Memory B cell (primary cell): Measurements from ENCODE around the gene CCDC91.
"Not testable (repeated sequence)": the region's sequence is repeated elsewhere in the genome, so short reads cannot be mapped to it uniquely, and the experiment has no call there.

Source experiments
- ATAC-seq: fragments of 150-1000 bp; cut with Tn5 transposase; 2 replicates; pipeline ENCODE4 v1.10.0; 2021; ENCODE audit warnings: low read depth, mild to moderate bottlenecking, moderate library complexity
- DNase-seq, 2 donors: peaks; one replicate each; pipeline ENCODE4 v3.0.0; 2022; ENCODE audit warnings: low spot score in 2 of 2
- H3K27ac Mint-ChIP-seq: one replicate; pipeline ENCODE4 v1.8.0; 2022; ENCODE audit warnings: mild to moderate bottlenecking, moderate library complexity, mixed read lengths
- H3K27me3 Mint-ChIP-seq: one replicate; pipeline ENCODE4 v1.8.0; 2022; ENCODE audit warnings: mixed read lengths
- H3K36me3 Mint-ChIP-seq: one replicate; pipeline ENCODE4 v1.8.0; 2022; ENCODE audit warnings: mild to moderate bottlenecking, mixed read lengths
- H3K4me1 Mint-ChIP-seq: one replicate; pipeline ENCODE4 v1.8.0; 2022; ENCODE audit warnings: mixed read lengths
- H3K4me3 Mint-ChIP-seq: one replicate; pipeline ENCODE4 v1.8.0; 2022; ENCODE audit warnings: mild to moderate bottlenecking, moderate library complexity, mixed read lengths
- H3K9me3 Mint-ChIP-seq: one replicate; pipeline ENCODE4 v1.8.0; 2022; ENCODE audit warnings: mixed read lengths

The CCDC91 gene

DNA sequence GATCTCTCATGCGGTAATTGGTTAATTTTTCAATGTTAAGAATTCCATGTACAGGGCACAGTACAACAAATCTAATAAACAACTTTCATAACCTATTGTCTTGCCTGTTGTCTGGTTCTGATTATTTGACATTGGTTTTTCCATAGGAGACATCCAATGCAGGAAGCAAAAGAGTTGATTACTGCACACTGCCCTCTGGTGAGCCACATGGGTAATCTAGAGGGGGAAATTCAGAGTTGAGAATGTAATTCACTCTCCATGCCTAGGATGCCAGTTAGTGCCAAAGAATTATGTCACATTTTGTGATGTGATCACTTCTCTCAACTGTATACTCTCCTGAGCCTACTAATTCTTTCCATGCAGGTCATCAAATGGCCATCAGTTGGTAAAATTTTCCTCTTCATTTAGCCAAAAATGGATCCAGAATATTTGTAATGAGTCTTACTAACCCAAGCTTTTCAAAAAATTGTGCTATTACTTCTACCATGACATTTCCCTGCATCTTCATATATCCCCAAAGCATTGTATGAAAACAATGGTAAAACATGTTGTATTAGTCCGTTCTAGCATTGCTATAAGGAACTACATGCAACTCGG is 17.7 kb upstream of the CCDC91 start:
- DNase-seq: no peak
- H3K9me3 Mint-ChIP-seq: peaks cover 4% of the 10 kb centered on the region
- no peak overlapping the region for H3K27ac Mint-ChIP-seq
- peaks cover 3% of the 10 kb centered on the region for H3K27me3 Mint-ChIP-seq
- peaks cover 5% of the 10 kb centered on the region for H3K36me3 Mint-ChIP-seq
- H3K4me3 Mint-ChIP-seq: no peak overlapping the region
- H3K4me1 Mint-ChIP-seq: no peaks in the 10 kb centered on the region
- ATAC-seq: no peak

DNA sequence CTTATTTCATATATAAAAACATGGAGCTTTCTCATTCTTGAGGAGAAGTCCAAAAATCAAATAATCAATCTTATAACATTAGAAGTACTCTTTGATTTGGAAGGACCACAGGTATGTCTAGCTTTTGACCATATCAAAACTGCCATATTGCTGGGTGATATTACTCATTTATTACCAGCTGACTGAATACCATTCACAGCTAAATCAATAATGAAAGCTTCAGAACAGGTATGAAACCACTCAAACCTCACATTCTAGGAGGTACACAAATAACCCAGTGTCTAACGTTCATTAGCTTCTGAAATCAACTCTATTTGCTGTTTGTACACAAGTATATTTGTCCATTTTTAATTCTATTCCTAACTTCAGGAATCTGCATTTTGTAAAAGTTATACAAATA is 16.8 kb upstream of the CCDC91 start:
- no peak overlapping the region for H3K4me3 Mint-ChIP-seq
- peaks cover 5% of the 10 kb centered on the region for H3K36me3 Mint-ChIP-seq
- no peak for ATAC-seq
- DNase-seq: no peak
- no peaks in the 10 kb centered on the region for H3K4me1 Mint-ChIP-seq
- no peak overlapping the region for H3K27ac Mint-ChIP-seq
- H3K27me3 Mint-ChIP-seq: peaks cover 3% of the 10 kb centered on the region
- H3K9me3 Mint-ChIP-seq: peaks cover 4% of the 10 kb centered on the region

DNA sequence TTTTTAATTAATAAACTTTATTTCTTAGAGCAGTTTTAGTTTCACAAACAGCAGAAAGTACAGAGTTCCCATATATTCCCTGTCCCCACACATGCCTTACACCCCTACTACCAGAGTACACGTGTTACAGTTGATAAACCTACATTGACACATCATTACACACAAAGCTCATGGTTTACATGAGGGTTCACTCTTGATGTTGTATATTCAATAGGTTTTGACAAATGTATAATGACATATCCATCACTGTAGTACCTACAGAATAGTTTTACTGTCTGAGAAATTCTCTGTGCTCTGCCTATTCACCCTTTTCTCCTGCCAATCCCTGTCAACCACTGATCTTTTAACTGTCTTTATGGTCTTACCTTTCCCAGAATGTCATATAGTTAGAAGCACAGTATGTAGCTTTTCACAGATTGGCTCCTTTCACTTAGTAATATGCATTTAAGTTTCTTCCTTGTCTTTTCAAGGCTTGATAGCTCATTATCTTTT is 15.1 kb upstream of the CCDC91 start:
- H3K4me1 Mint-ChIP-seq: no peaks in the 10 kb centered on the region
- DNase-seq: no peak
- H3K4me3 Mint-ChIP-seq: no peak overlapping the region
- peaks cover 5% of the 10 kb centered on the region for H3K36me3 Mint-ChIP-seq
- H3K27me3 Mint-ChIP-seq: peaks cover 3% of the 10 kb centered on the region
- ATAC-seq: no peak
- H3K27ac Mint-ChIP-seq: no peak overlapping the region
- H3K9me3 Mint-ChIP-seq: peaks cover 4% of the 10 kb centered on the region

DNA sequence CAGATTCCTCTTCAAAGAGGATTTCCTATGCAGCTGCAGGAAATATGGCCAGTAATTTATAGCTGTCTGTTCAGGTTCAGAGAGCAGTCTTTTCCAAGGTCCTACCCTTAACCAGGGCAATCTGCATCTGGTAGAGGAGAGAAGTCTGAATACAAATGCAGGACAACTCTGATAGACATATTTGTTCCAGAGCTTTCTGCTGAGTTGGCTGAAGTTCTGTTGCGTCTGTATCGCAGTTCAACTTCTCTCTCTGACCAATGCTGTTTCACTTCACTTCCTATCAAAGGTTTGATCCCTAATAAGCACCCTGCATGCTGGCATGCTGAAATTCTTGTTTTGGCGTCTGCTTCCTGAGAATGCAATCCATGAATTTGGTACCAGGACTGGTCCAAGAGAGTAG is 14.0 kb upstream of the CCDC91 start:
- Mint-ChIP-seq H3K4me1 (no peaks in the 10 kb centered on the region), H3K27me3 (peaks cover 3% of the 10 kb centered on the region), H3K9me3 (peaks cover 4% of the 10 kb centered on the region), H3K27ac (no peak overlapping the region), H3K36me3 (peaks cover 5% of the 10 kb centered on the region), H3K4me3 (no peak overlapping the region)
- DNase-seq: no peak
- no peak for ATAC-seq

DNA sequence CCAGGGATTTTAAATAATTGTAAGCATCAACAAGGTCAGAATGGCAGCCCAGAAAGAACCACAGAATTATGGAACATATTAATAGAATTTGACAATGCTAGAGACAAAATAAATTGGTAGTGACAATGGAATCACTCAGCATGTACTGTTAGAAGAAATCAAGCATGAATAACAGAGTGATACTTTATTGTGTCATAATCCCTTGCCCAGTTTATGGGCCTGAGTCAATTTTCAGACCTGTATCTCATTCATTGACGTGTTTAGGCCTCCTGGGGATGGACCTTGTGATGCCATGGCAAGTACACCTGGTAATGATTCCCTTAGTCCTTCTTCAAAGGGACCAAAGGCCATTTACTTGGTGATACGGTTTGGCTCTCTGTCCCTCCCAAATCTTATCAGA is 12.8 kb upstream of the CCDC91 start:
- no peak overlapping the region for H3K4me3 Mint-ChIP-seq
- peaks cover 5% of the 10 kb centered on the region for H3K36me3 Mint-ChIP-seq
- H3K9me3 Mint-ChIP-seq: peaks cover 7% of the 10 kb centered on the region
- ATAC-seq (no peak), DNase-seq (no peak)
- no peak overlapping the region for H3K27ac Mint-ChIP-seq
- H3K27me3 Mint-ChIP-seq: peaks cover 3% of the 10 kb centered on the region
- no peaks in the 10 kb centered on the region for H3K4me1 Mint-ChIP-seq

DNA sequence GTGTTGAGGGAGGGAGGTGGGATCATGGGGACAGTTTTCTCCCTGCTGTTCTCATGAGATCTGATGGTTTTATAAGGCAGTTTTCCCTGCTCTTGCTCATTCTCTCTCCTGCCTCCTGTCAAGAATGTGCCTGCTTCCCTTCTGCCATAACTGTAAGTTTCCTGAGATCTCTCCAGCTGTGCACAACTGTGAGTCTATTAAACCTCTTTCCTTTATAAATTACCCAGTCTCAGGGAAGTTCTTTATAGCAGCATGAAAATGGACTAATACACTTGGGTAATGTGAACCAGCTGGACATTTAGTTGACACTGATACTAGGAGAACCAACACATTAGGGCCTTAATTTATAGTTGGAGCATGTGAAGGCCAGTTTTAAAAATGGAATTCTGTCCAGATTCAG is 12.4 kb upstream of the CCDC91 start:
- H3K4me3 Mint-ChIP-seq: no peak overlapping the region
- no peak for ATAC-seq
- H3K36me3 Mint-ChIP-seq: peaks cover 5% of the 10 kb centered on the region

DNA sequence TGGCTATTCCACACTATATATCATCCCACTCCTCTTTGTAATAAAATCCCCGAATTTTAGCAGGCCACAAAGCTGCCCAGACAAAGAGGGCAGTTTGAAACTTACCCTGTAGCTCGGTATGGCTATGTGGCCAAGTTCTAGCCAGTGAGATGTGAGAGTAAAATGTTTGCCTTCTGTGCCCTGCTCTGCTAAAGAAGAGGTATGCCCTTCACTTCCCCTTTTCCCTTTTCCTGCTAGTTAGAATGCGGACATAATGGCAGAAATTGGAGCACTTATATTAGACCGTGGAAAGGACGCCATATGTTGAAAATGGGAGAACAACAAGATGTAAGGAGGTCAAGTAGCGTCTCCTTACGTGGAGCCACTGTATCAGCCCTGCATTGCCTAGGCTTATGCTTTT is 11.5 kb upstream of the CCDC91 start:
- Mint-ChIP-seq H3K36me3 (peaks cover 7% of the 10 kb centered on the region), H3K9me3 (peaks cover 9% of the 10 kb centered on the region), H3K4me3 (no peak overlapping the region), H3K4me1 (no peaks in the 10 kb centered on the region), H3K27me3 (peaks cover 5% of the 10 kb centered on the region), H3K27ac (no peak overlapping the region)
- DNase-seq (no peak), ATAC-seq (no peak)

More for the DNA sequence above, 12.4 kb upstream of the CCDC91 start:
- H3K27me3 Mint-ChIP-seq: peaks cover 3% of the 10 kb centered on the region
- peaks cover 7% of the 10 kb centered on the region for H3K9me3 Mint-ChIP-seq
- DNase-seq: no peak
- no peaks in the 10 kb centered on the region for H3K4me1 Mint-ChIP-seq
- H3K27ac Mint-ChIP-seq: no peak overlapping the region

DNA sequence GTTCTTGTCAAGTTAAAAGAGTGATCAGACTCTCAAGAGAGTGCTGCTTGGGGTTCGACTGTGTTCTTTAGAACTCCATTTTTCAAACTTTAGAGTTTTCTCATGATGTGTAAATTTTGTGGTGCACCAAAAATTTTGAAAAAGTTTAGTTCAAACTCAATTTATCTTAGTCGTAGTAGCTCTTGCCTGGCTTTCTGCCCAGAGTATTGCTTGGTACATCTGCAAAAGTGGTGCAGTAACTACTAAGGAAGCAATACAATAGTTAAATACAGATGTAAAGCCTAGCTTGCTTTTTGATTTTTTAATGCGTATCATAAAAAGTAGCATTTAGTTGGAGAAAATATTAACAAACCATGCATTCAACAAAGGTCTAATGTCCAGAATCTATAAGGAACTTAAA is 9.5 kb upstream of the CCDC91 start:
- ATAC-seq: no peak
- Mint-ChIP-seq H3K4me1 (no peaks in the 10 kb centered on the region), H3K4me3 (no peak overlapping the region), H3K36me3 (peaks cover 2% of the 10 kb centered on the region), H3K27me3 (peaks cover 2% of the 10 kb centered on the region), H3K9me3 (peaks cover 6% of the 10 kb centered on the region), H3K27ac (no peak overlapping the region)
- DNase-seq: no peak

DNA sequence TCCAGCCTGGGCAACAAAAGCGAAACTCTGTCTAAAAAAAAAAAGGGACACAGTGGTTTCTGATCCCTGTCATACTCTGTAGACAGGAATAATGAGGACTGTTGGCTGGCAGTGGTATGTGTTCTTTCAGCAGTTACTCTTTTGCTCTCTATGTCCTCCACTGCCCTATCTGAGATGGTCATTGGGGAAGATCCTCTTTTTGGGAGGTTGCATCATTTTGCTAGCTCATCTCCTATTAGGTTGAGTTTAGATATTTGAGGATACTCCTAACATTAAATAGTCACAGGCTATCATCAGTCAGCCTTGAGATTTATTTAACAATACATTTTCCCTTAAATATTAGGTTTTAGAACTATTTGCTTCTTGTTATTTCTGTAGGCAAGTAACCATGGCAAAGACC is 5.9 kb upstream of the CCDC91 start:
- no peak for DNase-seq
- no peak for ATAC-seq
- Mint-ChIP-seq H3K36me3 (peaks cover 6% of the 10 kb centered on the region), H3K9me3 (peaks cover 8% of the 10 kb centered on the region), H3K27me3 (peaks cover 2% of the 10 kb centered on the region), H3K4me1 (no peaks in the 10 kb centered on the region), H3K27ac (no peak overlapping the region), H3K4me3 (no peak overlapping the region)

DNA sequence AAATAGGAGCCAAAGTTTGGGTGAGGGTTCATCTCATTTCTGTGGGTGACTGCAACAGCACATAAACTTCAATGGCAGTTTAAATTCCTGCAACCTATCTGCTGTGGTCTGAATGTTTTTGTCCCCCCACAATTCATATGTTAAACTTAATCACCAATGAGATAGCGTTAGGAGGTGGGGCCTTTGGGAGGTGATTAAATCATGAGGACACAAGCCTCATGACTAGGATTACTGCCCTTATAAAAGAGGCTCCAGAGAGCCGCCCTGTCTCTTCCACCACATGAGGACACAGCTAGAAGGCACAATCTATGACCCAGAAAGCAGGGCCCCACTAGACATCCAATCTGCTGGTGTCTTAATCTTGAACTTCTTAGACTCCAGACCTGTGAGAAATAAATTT is 3.8 kb upstream of the CCDC91 start:
- Mint-ChIP-seq H3K36me3 (peaks cover 6% of the 10 kb centered on the region), H3K27ac (no peak overlapping the region), H3K9me3 (peaks cover 6% of the 10 kb centered on the region), H3K4me1 (peaks cover 8% of the 10 kb centered on the region), H3K27me3 (peaks cover 2% of the 10 kb centered on the region), H3K4me3 (no peak overlapping the region)
- DNase-seq (no peak), ATAC-seq (no peak)

DNA sequence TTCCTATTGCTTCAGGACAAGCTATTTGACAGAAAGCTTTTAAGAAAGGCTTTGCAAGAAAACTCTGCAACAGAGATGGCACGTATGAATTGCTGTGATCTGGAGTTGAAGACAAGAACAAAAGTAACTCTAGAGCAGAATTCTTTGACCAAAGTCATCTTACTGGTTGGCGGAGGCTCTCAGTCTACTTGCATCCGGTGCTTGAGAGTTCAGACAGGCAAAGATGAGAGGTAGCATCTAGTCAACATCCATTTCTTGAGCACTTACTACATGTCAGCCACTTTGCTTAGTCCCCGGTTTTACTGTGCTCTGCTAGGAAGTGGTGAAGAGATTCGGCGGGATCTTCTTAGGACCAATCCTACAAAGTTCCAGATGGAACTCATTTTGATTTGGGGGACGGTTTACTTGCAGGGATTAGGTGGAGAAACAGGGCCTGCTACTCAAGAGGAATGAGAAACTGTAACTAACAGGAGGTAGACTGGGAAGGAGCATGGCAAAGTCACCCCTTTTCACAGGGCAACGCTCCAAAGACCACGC is 404 bp upstream of the CCDC91 start:
- peak; percentile 1 to 11 for DNase-seq
- Mint-ChIP-seq H3K4me3 (peak overlapping the region; percentile 98), H3K9me3 (peaks cover 4% of the 10 kb centered on the region), H3K27me3 (no peaks in the 10 kb centered on the region), H3K4me1 (peaks cover 18% of the 10 kb centered on the region), H3K36me3 (peaks cover 15% of the 10 kb centered on the region), H3K27ac (peak overlapping the region; percentile 100)
- ATAC-seq: no peak

DNA sequence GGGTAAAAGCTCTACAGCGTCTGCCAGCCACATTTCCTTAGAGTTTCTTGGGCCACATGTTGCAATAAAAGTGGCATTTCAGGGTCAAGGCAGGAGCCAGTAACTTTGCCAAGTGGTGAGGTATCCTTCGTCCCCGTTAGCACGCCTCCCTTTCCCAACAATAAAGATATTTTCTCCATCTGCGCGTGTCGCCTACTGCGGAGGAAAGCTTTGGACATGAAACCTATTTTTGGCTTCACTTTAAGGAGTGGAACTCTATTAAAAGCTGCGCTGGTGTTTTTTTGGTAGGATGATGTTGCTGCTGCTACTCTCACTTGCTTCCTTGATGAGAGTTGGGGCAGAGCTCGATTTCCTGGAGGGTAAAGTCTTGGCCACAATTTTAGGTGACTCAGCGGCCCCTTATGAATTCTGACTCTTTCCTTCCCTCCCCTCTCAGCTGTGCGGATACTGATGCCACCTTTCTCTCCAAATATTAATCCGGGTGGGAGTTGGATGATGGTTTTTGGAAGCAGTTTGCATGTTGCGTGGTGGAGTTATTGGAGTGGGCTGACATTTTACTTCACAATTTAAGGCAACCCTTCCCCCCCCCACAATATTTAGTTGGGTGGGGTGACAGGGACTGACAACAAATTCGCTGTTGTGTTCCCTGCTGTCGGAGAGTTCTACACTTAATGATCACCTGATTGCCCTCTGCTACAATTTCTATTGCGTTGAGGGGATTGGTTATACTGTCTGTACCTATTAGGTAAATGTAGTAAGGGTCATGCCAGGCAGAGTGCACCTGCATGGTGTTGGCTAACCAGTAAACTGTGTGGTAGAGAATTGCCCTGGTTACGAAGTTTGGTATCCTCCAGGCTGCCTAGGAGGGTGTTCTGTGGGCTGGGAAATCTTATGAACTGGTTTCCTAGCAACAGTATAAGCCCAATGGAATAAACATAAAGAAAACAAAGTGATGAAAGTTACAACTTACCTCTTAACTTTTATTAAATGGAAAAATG is 1.1 kb downstream of the CCDC91 start:
- H3K27me3 Mint-ChIP-seq: no peaks in the 10 kb centered on the region
- DNase-seq (peak; percentile 10 to 11), ATAC-seq (peak; percentile 6)
- peak overlapping the region; percentile 100 for H3K27ac Mint-ChIP-seq
- H3K36me3 Mint-ChIP-seq: peaks cover 18% of the 10 kb centered on the region
- peaks cover 4% of the 10 kb centered on the region for H3K9me3 Mint-ChIP-seq
- peak overlapping the region; percentile 98 for H3K4me3 Mint-ChIP-seq
- H3K4me1 Mint-ChIP-seq: peaks cover 20% of the 10 kb centered on the region

DNA sequence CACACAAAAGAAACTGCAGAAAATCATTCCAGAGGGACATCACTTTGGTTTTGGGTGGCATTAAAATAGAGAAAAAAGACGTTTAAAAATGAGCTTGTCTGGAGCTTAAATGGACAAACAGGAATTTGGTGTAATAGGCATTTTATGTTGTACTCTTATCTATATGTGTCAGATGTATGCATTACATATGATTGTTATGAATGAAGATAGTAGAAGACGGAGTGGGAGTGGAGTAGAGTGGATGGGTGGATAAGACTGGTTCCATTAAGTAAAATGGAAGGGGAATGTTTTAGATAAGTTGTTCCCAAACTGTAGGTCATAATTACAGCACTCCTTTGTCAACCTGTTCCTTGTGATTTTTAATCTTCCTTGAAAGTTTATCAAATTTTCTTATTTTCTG is 1.9 kb downstream of the CCDC91 start:
- H3K36me3 Mint-ChIP-seq: peaks cover 17% of the 10 kb centered on the region
- H3K27ac Mint-ChIP-seq: peak overlapping the region; percentile 100
- H3K4me3 Mint-ChIP-seq: no peak overlapping the region
- peaks cover 21% of the 10 kb centered on the region for H3K4me1 Mint-ChIP-seq
- ATAC-seq: no peak
- no peaks in the 10 kb centered on the region for H3K27me3 Mint-ChIP-seq
- peaks cover 4% of the 10 kb centered on the region for H3K9me3 Mint-ChIP-seq
- no peak for DNase-seq

DNA sequence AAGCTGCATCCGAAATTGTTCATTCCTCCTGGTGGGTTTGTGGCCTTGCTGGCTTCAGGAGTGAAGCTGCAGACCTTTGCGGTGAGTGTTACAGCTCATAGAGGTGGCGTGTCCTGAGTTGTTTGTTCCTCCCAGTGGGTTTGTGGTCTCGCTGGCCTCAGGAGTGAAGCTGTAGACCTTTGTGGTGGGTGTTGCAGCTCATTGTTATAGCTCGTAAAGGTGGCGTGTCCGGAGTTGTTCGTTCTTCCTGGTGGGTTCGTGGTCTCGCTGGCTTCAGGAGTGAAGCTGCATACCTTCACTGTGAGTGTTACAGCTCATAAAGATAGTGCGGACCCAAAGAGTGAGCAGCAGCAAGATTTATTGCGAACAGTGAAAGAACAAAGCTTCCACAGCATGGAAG is 4.4 kb downstream of the CCDC91 start:
- Mint-ChIP-seq H3K36me3 (peaks cover 15% of the 10 kb centered on the region), H3K4me1 (peaks cover 21% of the 10 kb centered on the region)
- not testable (repeated sequence) for ATAC-seq, DNase-seq, H3K27ac Mint-ChIP-seq, H3K4me3 Mint-ChIP-seq, H3K27me3 Mint-ChIP-seq, H3K9me3 Mint-ChIP-seq
